ENCODE results near the gene KAT7.

- TF ChIP-seq ATF3 (IDR thresholded peaks at IDR 0.05), result no peak
- no peak for TF ChIP-seq CTCF (IDR thresholded peaks at IDR 0.05 in 2 of 3, conservative IDR thresholded peaks at IDR 0.05 in 1 of 3; ENCODE audit: borderline replicate concordance in 1 of 3, insufficient read depth in 1 of 3, low read depth in 2 of 3, low read length in 2 of 3)
- no peak for TF ChIP-seq ZFX (IDR thresholded peaks at IDR 0.05)
- TF ChIP-seq POLR2AphosphoS5 (IDR thresholded peaks at IDR 0.05; ENCODE audit: low read depth, low read length), result no peak
- no peak for TF ChIP-seq ZNF274 (IDR thresholded peaks at IDR 0.05; ENCODE audit: low read depth, low read length)
Observed at GRCh38 chr17:49760296-49760695, 28.2 kb upstream of the KAT7 start.

Measured in HCT116 (cell line).